Activated B cell treated with CpG ODN at 0.5 μM for 24 hours (primary cell): ENCODE measurements around the gene SCUBE1. TPM values are rescaled to one million over a fixed set of nuclear protein-coding genes. Genes with fewer than 3 reads are reported as not detected.

Experiments used
- ATAC-seq: fragments of 200-7000 bp; cut with Tn5 transposase; one replicate; pipeline ENCODE4 v1.10.0; 2021; ENCODE audit warnings: low read depth, mild to moderate bottlenecking, moderate library complexity
- CTCF ChIA-PET: fragments of 350-600 bp; sonication (Branson Sonifier 250); formaldehyde crosslinking; loops from one replicate; lab custom pipeline; 2021; ENCODE audit warnings: antibody characterized with exemption; lab: Charles Lee
- POLR2A ChIA-PET: fragments of 350-600 bp; sonication (Branson Sonifier 250); formaldehyde crosslinking; loops from one replicate; lab custom pipeline; 2021; ENCODE audit warnings: antibody characterized with exemption; lab: Charles Lee
- DNase-seq: peaks from one replicate; pipeline ENCODE4 v3.0.0; 2022
- H3K27ac Mint-ChIP-seq: one replicate; pipeline ENCODE4 v1.8.0; 2020; ENCODE audit warnings: mixed read lengths
- H3K27me3 Mint-ChIP-seq: one replicate; pipeline ENCODE4 v1.8.0; 2021; ENCODE audit warnings: mixed read lengths
- H3K36me3 Mint-ChIP-seq: one replicate; pipeline ENCODE4 v1.8.0; 2021; ENCODE audit warnings: low read depth, mixed read lengths
- H3K4me1 Mint-ChIP-seq: one replicate; pipeline ENCODE4 v1.8.0; 2021; ENCODE audit warnings: mixed read lengths
- H3K4me3 Mint-ChIP-seq: one replicate; pipeline ENCODE4 v1.8.0; 2020; ENCODE audit warnings: mild to moderate bottlenecking, mixed read lengths
- H3K9me3 Mint-ChIP-seq: one replicate; pipeline ENCODE4 v1.8.0; 2020; ENCODE audit warnings: mixed read lengths
- intact Hi-C: fragments of 100-400 bp; cut with micrococcal nuclease; formaldehyde crosslinking; loops from one replicate; pipeline ENCODE4 v1.15.1; 2024
- total RNA-seq: library from RNA; stranded (reverse); gene quantifications from 2 replicates; pipeline ENCODE4 v1.2.3, GENCODE V29; 2022
- TF ChIP-seq, protein P1 (sequence below): fragments of 200-600 bp; IDR thresholded peaks from one replicate; pipeline ENCODE4 v1.8.0; 2022; ENCODE audit warnings: antibody characterized with exemption, mild to moderate bottlenecking

Gene SCUBE1
- total RNA-seq, 1 donor from 2014 or later: not detected

DNA sequence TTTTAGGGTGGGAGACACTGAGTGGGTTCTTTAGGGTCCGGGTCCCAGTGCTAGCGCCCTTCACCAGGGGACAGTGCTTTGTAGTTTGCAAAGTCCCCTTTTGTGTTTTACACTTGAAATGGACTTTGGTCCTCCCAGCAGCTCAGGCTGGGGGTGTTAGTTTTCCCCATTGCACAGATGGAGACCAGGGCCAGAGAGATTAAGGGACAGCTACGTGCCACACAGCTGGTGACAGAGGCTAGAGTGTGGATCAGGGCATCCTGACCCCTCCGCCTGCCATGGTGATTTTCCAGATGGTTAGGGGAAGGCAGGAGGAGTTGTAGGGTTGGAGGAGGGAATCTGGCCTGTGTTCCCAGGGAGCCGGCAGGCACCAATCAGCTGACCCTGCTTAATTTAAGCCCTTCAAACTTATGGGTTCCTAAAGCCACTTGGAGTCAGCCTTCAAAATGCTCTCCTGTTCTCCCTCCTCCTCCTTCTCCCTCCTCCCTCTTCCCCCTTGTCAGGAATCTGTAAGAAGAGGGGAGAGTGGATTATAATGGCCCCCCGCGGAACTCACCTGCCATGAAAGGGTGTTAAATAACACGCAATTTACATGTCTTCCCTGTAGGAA lies 46.2 kb upstream of the SCUBE1 start:
- CTCF ChIA-PET: interaction anchor here (1.5 kb wide), 1 partner anchor 1238 kb away, joined by 7 read pairs; no protein-coding TSS in a partner anchor
- DNase-seq (no peak), ATAC-seq (no peak)
- POLR2A ChIA-PET: no interaction called here
- Mint-ChIP-seq H3K4me3 (no peak overlapping the region), H3K27me3 (peaks cover 15% of the 10 kb centered on the region), H3K36me3 (no peaks in the 10 kb centered on the region), H3K9me3 (no peaks in the 10 kb centered on the region), H3K27ac (no peak overlapping the region), H3K4me1 (peaks cover 6% of the 10 kb centered on the region)
- intact Hi-C loops: loop anchor here (2.0 to 10.0 kb wide), 2 partner anchors 91 to 495 kb away; no protein-coding TSS in a partner anchor
- TF ChIP-seq, protein P1, sequence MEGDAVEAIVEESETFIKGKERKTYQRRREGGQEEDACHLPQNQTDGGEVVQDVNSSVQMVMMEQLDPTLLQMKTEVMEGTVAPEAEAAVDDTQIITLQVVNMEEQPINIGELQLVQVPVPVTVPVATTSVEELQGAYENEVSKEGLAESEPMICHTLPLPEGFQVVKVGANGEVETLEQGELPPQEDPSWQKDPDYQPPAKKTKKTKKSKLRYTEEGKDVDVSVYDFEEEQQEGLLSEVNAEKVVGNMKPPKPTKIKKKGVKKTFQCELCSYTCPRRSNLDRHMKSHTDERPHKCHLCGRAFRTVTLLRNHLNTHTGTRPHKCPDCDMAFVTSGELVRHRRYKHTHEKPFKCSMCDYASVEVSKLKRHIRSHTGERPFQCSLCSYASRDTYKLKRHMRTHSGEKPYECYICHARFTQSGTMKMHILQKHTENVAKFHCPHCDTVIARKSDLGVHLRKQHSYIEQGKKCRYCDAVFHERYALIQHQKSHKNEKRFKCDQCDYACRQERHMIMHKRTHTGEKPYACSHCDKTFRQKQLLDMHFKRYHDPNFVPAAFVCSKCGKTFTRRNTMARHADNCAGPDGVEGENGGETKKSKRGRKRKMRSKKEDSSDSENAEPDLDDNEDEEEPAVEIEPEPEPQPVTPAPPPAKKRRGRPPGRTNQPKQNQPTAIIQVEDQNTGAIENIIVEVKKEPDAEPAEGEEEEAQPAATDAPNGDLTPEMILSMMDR: no peak

DNA sequence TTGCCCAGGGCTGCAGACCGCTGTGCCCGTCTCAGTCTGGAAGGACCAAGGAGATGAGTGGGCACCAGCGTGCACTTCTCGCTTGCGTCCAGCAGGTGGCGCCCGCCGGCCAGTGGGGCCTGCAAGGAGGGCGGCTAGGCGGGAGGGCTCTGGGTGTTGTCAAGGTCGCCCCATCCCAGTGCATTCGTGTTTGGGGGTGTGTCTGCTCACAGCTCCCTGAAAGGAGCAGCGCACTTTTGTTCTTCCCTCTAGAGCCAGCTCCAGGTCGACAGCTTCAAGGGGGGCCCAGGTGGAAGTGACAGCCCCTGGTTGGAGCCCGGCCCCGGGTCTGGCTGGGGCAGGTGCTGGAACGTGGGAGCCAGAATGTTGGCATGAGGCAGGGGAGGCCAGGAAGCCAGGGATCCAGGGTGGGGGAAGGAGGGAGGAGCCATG lies 45.3 kb upstream of the SCUBE1 start:
- TF ChIP-seq, protein P1: peak; percentile 24
- CTCF ChIA-PET: interaction anchor here (0.9 to 1.5 kb wide), 3 partner anchors 10 to 1239 kb away, joined by 3 to 7 read pairs (median 3); no protein-coding TSS in a partner anchor
- no peaks in the 10 kb centered on the region for H3K36me3 Mint-ChIP-seq
- H3K27me3 Mint-ChIP-seq: peaks cover 15% of the 10 kb centered on the region
- H3K4me1 Mint-ChIP-seq: peaks cover 6% of the 10 kb centered on the region
- no peak overlapping the region for H3K27ac Mint-ChIP-seq
- POLR2A ChIA-PET: no interaction called here
- intact Hi-C loops: loop anchor here (2.0 to 10.0 kb wide), 2 partner anchors 92 to 496 kb away; no protein-coding TSS in a partner anchor
- no peaks in the 10 kb centered on the region for H3K9me3 Mint-ChIP-seq
- no peak overlapping the region for H3K4me3 Mint-ChIP-seq
- DNase-seq (peak; percentile 71), ATAC-seq (peak; percentile 68)

DNA sequence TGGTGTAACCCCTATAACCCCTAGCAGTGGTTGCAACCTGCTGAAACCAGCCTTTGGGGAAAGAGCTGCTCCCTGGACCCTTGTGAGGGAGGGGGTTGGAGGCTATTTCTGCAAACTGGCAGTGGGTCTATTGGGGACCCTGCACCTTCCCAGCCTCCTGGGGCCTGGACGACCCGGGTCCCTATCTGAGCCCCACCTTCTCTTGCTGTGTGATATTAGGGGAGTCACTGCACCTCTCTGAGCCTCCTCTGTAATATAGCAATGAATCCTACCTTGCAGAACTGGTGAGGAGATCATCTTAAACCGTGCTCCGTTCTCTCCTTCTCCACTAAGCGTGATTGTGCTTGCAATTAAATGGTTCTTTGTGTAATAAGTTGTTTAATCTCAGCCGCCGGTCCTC lies 44.6 kb upstream of the SCUBE1 start:
- ATAC-seq (no peak), DNase-seq (no peak)
- no peak overlapping the region for H3K27ac Mint-ChIP-seq
- POLR2A ChIA-PET: no interaction called here
- CTCF ChIA-PET: interaction anchor here (0.9 to 1.3 kb wide), 3 partner anchors 10 to 1239 kb away, joined by 3 read pairs; no protein-coding TSS in a partner anchor
- intact Hi-C loops: loop anchor here (2.0 to 10.0 kb wide), 2 partner anchors 93 to 497 kb away; no protein-coding TSS in a partner anchor
- peaks cover 15% of the 10 kb centered on the region for H3K27me3 Mint-ChIP-seq
- H3K9me3 Mint-ChIP-seq: no peaks in the 10 kb centered on the region
- peaks cover 6% of the 10 kb centered on the region for H3K4me1 Mint-ChIP-seq
- TF ChIP-seq, protein P1: no peak
- H3K4me3 Mint-ChIP-seq: no peak overlapping the region
- H3K36me3 Mint-ChIP-seq: no peaks in the 10 kb centered on the region

DNA sequence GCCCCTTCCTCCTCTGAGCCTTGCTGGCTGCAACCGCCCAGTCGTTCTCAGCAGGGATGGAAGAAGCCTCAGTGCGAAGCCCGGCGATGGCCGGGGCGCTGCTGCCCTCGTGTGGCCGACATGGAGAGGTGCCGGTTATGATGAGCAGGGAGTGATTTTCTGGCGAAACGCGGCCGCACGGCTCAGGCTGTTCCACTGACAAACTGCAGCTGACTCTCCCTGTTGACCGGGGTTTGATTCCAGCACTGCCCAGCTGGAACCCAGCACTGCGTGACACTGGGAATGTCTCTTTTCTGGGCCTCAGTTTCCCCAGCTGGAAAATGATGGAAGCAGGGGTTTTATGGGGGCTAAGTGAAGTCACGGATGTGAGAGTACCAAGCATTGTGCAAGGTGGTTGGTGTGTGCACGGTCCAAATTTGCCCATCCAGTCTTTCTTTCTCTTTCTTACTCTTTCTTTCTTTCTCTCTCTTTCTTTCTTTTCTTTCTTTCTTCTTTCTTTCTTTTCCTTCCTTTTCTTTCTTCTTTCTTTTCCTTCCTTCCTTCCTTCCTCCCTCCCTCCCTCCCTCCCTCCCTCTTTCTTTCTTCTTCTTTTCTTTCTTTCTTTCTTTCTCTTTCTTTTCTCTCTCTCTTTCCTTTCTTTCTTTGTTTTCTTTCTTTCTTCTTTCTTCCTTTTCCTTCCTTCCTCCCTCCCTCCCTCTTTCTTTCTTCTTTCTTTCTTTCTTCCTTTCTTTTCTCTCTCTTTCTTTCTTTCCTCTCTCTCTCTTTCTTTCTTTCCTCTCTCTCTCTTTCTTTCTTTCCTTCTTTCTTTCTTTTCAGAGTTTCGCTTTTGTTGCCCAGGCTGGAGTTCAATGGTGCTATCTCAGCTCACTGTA lies 42.8 kb upstream of the SCUBE1 start:
- DNase-seq (peak; percentile 63), ATAC-seq (peak; percentile 91)
- H3K4me3 Mint-ChIP-seq: no peak overlapping the region
- H3K27ac Mint-ChIP-seq: no peak overlapping the region
- intact Hi-C loops: loop anchor here (1.0 to 10.0 kb wide), 2 partner anchors 112 to 499 kb away; no protein-coding TSS in a partner anchor
- ChIA-PET CTCF (interaction anchor here (0.6 to 2.5 kb wide), 5 partner anchors 11 to 156 kb away, joined by 3 to 8 read pairs (median 3); no protein-coding TSS in a partner anchor), POLR2A (no interaction called here)
- no peaks in the 10 kb centered on the region for H3K36me3 Mint-ChIP-seq
- H3K27me3 Mint-ChIP-seq: peaks cover 17% of the 10 kb centered on the region
- H3K4me1 Mint-ChIP-seq: peaks cover 6% of the 10 kb centered on the region
- TF ChIP-seq, protein P1: no peak
- no peaks in the 10 kb centered on the region for H3K9me3 Mint-ChIP-seq
